HG03060 (cell line): ENCODE results near the gene SMC3.
"Not testable (repeated sequence)": the region's sequence is repeated elsewhere in the genome, so short reads cannot be mapped to it uniquely, and the experiment has no call there.

Source experiments
- ATAC-seq: cut with Tn5 transposase; IDR thresholded peaks from one replicate; pipeline ENCODE4 v1.9.1; 2021; ENCODE audit warnings: low read depth, moderate number of reproducible peaks; ENCODE audit not compliant: unreplicated experiment

The SMC3 gene

DNA sequence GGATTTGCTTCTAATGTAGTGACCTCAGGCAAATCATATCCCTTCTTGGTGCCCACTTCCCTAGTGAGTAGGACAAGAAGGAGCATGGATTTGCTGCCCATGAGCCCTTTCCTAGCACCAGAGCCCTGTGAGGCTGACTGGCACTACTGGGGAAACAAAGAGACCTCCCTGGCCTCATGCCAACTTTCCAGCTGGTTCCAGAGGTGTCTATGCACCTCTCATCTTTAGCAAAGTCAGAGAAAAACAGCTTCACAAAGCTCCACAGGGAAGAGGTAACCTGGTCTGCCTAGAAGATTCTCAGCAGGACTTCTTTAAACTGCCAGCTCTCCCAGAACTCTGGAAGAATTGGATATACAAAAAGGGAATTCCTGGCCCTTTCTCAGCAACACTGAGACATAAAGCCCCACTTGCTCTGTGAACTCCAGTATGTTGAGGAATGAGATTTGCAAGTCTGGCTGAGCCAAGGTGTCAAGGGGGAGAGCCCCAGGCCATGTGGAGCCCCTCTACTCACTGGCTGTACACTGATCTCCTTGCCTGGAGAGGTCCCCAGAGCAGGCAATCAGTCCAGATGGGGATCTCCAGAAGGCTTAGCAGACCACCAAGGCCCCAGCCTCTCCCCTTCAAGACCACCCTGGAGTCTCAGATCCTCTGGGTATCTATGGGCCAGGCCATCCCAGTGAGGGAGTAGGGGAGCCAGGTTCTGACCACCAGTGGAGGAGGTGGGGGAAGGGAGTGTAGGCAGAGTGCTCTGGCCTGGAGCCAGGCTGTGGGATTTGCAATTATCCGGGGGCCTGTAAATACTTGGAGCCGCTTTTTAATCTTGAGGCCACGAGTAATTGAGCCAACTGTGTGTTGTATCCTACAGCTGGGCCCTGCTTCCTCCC lies 52.3 kb downstream of the SMC3 start:
- no peak for ATAC-seq

DNA sequence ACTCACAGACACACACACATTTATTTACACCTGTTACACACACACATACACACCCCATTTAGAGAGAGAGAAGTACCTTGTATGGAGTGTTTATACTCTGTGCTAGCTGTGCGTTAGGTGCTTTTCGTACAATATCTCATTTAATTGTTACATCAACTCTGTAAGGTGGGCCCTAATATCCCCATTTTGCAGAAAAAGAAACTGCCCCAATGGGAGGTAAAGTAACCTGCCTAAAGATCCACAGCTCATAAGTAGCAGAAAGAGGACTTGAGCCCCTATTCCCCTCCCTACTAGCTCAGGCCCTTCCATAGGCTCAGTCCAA lies 52.9 kb downstream of the SMC3 start:
- ATAC-seq, result no peak

DNA sequence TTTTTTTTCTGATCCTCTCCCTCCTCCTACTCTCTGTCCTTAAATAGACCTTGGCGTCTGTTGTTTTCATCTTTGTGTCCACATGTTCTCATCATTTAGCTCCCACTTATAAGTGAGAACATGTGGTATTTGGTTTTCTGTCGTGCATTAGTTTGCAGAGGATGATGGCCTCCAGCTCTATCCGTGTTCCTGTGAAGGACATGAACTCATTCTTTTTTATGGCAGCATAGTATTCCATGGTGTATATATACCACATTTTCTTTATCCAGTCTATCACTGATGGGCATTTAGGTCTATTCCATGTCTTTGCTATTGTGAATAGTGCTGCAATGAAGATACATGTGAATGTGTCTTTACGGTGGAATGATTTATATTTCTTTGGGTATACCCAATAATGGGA lies 55.8 kb downstream of the SMC3 start:
- ATAC-seq, result not testable (repeated sequence)

DNA sequence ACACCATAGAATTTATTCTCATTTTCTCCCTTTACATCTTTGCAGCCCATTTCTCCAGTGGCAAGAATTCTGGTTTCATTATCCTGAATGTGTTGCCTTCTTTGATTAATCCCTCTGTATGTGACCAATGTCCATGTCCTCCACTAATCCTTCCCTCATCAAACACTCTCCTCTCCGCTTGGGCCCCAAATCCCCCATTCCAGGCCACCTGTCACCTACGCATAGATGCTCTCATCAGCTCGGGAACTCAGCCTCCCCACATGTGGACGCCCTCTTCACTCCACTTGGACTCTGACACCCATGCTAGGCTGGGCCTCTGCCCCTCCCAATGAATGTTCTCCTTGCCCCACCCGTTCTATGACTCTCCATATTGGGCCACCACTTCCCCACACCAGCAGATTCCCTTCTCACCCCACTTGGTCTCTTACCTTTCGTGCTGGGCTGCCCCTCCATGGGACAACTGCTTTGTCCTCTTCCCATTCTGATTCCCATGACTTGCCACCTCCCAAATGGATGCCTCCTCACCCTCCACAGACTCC lies 57.9 kb downstream of the SMC3 start:
- ATAC-seq, result no peak

DNA sequence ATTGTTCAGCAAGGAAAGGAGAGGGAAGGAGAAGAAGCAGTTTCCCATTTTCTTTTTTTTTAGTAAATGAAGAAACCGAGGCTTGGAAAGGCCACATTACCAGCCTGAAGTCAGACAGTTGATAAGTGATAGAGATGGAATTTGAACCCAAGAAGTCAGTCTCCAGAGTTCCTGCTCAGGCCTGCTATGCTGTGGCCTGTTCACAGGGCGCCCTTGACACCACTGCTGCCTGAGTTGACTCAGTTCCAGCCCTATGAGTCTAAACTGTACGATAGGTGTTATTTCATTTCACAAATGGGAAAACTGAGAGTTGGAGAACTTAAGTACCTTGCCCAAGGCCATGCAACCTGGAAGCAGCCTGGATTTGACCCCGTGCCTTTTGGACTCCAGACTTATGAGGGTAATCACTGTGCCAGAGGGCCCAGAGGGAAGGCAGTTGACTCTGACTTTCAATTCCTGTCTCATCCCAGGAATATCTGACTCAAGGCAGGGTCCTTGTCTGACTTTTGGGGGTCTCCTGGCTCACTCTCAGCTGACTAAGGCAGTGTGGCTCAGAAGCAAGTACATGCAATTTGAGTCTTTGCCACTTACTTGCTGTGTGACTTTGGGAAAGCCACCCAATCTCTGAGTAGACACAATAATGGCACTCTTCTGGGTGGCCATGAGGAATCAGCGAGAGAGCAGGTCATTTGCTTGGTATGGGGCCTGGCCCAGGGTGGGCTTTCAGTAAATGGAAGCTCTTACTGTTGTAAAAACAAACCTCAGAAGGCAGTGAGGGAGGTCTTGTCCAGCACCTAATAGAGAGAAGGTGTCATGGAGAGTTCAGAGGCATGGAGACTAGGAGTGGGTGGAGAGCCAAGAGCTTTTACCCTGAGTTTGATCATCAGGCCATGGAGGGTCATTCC lies 58.7 kb downstream of the SMC3 start:
- ATAC-seq, result no peak

DNA sequence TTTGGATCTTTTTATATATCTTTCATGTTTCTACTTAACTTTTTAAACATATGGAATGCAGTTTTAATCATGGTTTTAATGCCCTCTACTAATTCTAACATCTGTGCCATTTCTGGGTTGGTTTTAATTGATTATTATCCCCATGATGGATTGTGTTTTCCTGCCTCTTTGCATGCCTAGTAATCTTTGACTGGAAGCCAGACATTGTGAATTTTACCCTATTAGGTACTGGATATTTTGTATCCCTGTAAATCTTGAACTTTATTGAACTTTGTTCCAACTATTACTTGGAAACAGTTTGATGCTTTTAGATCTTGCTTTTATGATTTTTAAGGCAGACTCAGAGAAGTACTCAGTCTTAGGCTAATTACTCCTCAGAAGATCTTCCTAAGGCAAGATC lies 60.7 kb downstream of the SMC3 start:
- ATAC-seq, result no peak

DNA sequence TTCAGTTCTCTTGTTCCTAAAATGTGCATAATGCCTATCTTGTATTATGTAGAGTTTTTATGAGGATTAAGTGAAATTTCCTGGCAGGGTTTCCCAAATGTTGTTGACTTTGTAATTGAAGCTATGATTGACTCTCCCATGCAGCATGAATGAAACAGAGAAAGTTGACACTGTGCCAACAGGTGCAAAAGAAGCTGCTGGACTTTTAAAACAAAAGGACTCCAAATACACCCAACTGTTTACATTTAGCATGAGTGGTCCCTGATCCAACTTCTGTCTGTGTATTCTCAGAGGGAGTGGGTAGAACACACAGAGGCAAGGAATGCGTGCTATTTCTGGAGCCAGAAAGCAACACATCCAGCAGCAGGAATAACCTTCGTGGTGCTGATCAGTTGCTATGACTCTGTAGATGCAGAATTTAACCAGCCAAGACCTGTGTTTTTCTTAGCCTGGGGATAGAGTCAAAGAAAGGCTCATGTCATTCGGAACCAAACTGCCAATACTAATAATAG lies 62.2 kb downstream of the SMC3 start:
- ATAC-seq, result no peak

DNA sequence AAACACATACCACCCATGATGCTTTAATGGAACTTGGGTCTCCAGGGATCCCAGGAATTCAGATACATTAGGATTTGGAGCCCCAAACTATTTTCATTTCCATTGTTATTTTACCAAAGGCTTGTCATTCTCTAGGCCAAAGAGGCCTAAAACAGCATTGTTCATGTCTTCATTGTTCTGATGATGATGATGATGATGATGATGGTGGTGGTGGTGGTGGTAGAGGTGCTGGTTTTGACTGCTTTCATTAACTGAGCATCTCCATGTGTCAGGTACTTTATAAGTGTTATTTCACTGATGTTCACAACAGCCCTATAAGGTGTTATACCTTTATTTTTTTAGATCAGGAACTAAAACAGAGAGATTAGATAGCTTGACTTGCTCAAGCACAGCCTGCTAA lies 64.4 kb downstream of the SMC3 start:
- ATAC-seq, result no peak

DNA sequence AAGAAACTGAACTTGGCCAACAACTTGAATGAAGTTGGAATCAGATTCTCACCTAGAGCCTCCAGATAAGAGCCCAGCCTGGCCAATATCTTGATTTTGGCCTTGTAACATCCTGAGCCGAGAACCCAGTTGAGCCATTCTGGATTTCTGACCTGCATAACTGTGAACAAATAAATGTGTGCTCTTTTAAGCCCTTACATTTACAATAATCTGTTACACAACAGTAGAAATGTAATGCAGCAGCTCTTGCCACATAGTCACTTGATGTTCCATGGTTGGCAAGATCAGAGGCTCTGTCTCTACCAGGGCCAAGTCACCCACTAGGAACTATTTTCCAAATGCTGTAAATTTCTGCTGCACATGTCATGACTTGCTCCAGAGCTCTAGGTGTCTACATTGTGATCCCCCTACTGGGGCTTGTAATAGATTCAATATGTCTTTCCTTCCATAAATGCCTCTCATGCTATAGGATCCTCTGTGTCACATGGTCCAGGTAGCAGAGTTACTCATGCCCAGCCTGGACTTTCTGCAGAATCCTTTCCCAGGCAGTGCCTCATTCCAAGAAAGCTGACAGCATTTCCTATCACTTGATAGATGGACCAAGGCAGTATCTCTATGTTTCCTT lies 65.2 kb downstream of the SMC3 start:
- no peak for ATAC-seq

DNA sequence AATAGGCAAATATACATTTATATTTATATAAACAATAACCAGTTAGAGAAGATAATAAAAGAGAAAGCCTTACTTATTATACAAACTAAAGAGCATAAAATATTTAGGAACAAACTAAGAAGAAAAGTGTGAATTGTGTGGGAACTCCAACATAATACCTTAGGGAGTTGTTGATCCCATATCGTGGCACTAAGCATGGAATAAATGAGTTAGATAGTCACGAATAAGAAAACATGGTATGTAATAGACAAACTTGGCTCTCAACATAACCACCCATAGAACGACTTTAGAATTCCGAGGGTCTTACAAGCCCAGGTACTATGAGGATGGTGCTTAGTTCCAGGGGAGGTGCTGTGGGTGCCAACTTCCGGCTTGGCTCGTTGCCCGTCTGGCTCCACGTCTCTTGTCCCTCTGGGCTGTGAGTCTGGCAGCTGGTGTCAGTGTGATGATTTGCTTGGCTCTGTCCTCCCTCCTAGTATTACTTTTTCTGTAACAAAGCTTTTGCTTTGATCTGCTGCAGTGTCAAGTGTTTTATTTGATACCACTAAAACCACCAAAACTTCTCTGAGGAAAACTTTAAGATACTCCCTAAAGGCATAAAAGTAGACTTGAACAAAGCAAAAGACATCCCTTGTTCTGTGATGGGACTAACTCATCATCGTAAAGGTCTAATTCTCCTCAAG lies 67.2 kb downstream of the SMC3 start:
- ATAC-seq, result no peak

DNA sequence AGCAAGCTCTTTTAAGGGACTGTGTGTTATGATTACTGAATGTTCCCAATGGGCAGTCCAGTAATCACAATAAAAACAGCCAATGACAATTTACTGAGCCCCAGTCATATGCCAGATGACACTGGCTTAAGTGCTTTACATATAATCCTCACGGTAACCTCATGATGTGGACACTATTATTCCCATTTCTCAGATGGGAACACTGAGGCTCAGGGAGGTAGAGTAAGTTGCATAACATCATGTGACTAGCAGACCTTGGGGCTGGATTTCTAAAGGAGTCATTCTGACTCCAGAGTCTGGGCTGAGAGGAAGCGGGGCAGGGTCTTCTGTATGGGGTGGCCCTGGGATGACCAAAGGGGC lies 69.1 kb downstream of the SMC3 start:
- no peak for ATAC-seq

DNA sequence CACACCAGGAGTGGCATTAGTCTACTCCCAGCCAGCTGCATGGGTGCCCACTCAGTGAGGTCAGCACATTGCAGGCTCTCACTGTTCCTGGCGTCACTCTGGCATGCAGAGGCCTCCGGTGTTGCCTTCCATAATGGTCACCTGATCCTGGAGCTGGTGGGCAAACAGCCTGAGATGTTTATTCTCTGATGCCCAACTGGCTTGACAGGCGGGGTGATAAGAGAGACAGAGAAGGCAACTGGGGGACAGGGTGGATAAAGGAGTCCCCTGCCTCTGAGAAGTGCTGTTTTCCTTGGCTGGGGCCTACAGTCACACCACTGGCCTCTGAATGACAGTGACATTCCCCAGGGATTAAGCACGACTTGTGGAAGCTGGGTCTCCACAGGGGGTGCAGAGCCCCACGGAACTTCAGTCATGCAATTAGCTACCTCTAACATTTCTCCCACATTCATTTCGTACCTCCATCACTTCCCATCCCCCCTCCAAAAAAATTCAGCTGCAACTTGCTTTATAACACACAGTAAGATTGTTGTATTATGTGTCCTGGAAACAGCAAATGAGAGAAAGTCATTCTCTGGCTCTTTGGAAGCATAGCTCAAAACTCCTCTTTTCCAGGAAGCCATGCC lies 69.5 kb downstream of the SMC3 start:
- ATAC-seq, result no peak

DNA sequence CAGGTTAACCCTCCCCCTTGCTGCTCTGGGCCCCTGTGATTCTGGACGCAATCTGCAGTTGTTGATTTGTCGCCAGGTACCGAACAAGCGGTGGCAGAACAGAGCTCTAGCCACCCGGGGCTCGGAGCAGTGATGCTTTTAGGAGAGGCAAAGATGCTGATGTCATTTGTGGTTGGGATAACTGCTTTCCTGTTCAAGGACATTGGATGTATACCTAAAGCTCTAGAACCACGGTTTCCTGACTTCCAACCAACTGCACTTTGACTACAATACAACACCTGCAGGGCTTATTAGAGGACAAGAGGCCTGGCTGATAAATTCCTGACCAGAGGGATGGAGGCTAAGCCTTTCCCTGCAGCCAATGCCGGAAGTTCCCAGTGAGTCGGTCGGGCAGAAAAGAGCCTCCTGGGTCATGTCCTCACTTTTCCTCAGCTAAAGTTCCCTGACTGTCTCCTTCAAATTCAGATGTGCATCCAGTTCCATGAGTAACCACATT lies 70.1 kb downstream of the SMC3 start:
- no peak for ATAC-seq

DNA sequence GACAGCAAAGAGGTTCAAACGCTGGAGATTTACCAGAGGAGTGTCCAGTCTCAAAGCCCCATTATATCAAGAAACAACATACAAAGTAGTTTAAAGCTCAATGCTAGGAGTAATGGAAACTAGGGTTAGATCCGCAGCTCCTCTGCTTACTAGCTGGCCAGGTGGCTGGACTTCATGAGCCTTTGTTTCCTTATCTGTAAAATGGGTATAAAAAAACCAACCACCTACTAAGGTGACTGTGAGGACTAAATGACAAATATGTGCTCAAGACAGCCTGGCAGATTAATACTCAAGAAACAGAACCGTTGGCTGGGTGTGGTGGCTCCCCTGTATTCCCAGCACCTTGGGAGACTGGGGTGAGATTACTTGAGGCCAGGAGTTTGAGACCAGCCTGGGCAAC lies 70.8 kb downstream of the SMC3 start:
- ATAC-seq, result no peak

DNA sequence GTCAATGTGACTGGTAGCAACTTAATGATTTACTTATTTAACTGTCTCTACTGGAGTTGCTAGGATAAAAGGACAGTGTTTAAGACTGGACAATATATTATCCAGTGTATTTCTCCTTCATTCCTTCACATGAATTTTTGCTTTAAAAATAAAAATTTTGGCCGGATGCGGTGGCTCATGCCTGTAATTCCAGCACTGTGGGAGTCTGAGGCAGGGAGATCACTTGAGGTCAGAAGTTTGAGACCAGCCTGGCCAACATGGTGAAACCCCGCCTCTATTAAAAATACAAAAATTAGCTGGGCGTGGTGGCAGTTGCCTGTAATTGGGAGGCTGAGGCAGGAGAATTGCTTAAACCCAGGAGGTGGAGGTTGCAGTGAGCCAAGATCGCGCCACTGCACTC lies 71.6 kb downstream of the SMC3 start:
- not testable (repeated sequence) for ATAC-seq

DNA sequence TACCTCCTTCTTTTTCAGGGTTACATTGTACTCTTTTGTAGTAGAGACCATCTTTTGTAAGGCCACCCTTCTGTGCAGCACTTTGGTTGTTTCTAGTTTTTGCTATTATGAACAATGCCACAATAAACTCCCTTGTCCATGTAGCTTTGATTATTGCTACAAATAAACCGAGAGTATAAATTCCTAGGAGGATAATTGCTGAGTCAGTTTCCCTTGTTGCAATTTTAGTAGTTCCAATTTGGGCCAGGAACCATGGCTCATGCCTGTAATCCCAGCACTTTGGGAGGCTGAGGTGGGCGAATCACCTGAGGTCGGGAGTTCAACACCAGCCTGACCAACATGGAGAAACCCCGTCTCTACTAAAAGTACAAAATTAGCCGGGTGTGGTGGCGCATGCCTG lies 72.4 kb downstream of the SMC3 start:
- ATAC-seq, result not testable (repeated sequence)

DNA sequence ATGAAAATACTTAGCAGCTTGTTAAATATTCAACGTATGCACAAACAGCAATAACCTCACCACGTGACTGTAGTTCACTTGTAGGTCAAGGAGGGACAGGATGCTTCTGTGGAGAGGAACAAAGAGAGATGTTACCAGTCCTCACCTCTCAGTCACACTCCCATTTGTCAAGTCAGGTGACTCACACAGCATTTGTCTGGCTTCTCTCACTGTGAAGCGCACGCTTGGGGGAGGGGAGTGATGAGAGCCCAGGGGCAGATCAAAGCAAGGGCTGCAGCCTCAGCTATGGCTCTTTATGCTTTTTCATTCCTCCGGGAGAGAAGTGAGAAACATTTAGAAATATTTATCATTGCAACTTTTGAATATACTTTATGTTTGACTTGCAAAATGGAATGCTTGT lies 73.8 kb downstream of the SMC3 start:
- ATAC-seq, result peak; percentile 76

DNA sequence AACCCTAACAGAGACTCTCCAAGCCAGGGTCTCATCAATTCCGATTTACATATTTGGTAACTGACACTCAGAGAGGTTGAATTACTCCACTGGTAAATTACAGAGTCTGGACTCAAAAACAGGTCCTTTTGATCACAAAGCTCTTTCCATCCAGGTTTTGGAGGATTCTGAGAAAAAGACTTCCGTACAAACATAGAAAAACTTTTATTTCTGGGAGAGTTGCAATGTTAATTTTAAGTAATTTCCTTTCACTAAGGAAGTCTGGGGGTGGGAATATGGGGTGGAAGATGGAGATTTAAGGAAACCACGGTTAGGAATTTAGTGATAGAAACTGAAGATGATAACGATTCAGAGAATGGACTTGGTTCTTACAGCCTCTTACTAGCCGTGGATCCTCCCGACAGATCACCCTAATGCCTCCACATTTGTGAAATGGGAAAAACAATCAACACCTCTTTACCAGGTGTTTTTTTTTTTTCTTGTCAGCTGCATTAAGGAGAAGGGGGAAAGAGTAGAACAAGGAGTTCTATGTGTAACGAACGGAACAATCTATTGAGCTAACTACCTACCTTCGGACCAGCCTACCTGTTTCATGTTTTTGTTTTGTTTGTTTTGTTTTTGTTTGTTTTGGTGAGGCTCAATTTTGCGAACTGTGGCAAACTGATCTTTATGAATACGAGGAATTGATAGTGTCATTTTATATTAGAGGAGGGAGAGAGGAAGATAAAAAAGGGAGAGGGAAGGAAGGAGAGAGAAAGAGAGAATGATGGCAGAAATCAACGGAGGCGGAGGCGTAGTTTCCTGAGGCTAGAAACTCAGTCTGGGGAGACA lies 74.9 kb downstream of the SMC3 start:
- ATAC-seq, result no peak
